ENCODE results near the gene RNF19B. TPM values are rescaled to one million over a fixed set of nuclear protein-coding genes. Genes with fewer than 3 reads are reported as not detected.

The RNF19B gene
- total RNA-seq, 1 experiment from 2014 or later: 15.0 TPM

- Histone ChIP-seq H2BK12ac (ENCODE audit: insufficient read length, low read depth, low read length) (no peak overlapping the region), H4K5ac (ENCODE audit: insufficient read length, low read depth, low read length) (no peak overlapping the region), H3K23ac (ENCODE audit: insufficient read length, low read depth, low read length) (no peak overlapping the region), H3K79me2 (ENCODE audit: insufficient read depth, low read length) (no peaks in the 10 kb centered on the region), H2AK5ac (ENCODE audit: insufficient read length, low read length) (no peak overlapping the region), H3K4ac (ENCODE audit: low read depth, low read length) (no peak overlapping the region), H2BK15ac (ENCODE audit: low read depth, low read length) (no peak overlapping the region), H3K4me2 (ENCODE audit: insufficient read depth, insufficient read length, low read length) (peak overlapping the region; percentile 50), H2BK5ac (ENCODE audit: insufficient read length, low read length) (no peak overlapping the region), H2BK120ac (ENCODE audit: low read depth, low read length, poor library complexity, severe bottlenecking) (no peak overlapping the region), H3K27ac (ENCODE audit: insufficient read length, low read depth, low read length) (no peak overlapping the region), H3K23me2 (ENCODE audit: insufficient read length, low read depth, low read length, poor library complexity, severe bottlenecking) (peaks cover 8% of the 10 kb centered on the region), H3K27me3 (ENCODE audit: insufficient read depth, low read length) (peaks cover 22% of the 10 kb centered on the region; the same call in 1 of the 2 replicates), H3K4me1 (ENCODE audit: insufficient read depth, low read length) (no peaks in the 10 kb centered on the region), H3K18ac (ENCODE audit: insufficient read length, low read depth, low read length) (no peak overlapping the region), H3K9me3 (ENCODE audit: control insufficient read depth, low read depth, low read length) (no peaks in the 10 kb centered on the region), H2BK20ac (ENCODE audit: low read depth, low read length, poor library complexity, severe bottlenecking) (no peak overlapping the region), H3K79me1 (ENCODE audit: insufficient read depth, low read depth, low read length, poor library complexity, severe bottlenecking) (no peaks in the 10 kb centered on the region), H3K56ac (ENCODE audit: insufficient read length, low read depth, low read length) (no peak overlapping the region), H4K91ac (ENCODE audit: insufficient read length, low read depth, low read length) (no peak overlapping the region), H3K14ac (ENCODE audit: insufficient read depth, low read length) (no peak overlapping the region), H4K20me1 (ENCODE audit: control insufficient read depth, insufficient read depth, insufficient read length) (no peaks in the 10 kb centered on the region), H4K8ac (replicated peaks; ENCODE audit: insufficient read length, low read depth, low read length) (no peak overlapping the region), H3K9ac (ENCODE audit: extremely low read depth, insufficient read length, low read length) (no peak overlapping the region), H2AFZ (ENCODE audit: low read length) (no peak overlapping the region), H3T11ph (ENCODE audit: low read length) (no peak overlapping the region)
- no peak for DNase-seq
- Mint-ChIP-seq H3K27me3 (ENCODE audit: low read depth) (peaks cover 75% of the 10 kb centered on the region), H3K27ac (peak overlapping the region in 1 of 3 experiments; percentile 62; a peak in 1 of 7 replicates), H3K9me3 (no peaks in the 10 kb centered on the region; a peak in 2 of 5 replicates), H3K4me3 (peak overlapping the region; percentile 66 to 90), H3K36me3 (ENCODE audit: insufficient read depth in 1 of 3, low read depth in 3 of 3) (no peaks in the 10 kb centered on the region; a peak in 1 of 7 replicates), H3K4me1 (peaks cover 10 to 18% of the 10 kb centered on the region in 2 experiments)
- TF ChIP-seq, protein P1, sequence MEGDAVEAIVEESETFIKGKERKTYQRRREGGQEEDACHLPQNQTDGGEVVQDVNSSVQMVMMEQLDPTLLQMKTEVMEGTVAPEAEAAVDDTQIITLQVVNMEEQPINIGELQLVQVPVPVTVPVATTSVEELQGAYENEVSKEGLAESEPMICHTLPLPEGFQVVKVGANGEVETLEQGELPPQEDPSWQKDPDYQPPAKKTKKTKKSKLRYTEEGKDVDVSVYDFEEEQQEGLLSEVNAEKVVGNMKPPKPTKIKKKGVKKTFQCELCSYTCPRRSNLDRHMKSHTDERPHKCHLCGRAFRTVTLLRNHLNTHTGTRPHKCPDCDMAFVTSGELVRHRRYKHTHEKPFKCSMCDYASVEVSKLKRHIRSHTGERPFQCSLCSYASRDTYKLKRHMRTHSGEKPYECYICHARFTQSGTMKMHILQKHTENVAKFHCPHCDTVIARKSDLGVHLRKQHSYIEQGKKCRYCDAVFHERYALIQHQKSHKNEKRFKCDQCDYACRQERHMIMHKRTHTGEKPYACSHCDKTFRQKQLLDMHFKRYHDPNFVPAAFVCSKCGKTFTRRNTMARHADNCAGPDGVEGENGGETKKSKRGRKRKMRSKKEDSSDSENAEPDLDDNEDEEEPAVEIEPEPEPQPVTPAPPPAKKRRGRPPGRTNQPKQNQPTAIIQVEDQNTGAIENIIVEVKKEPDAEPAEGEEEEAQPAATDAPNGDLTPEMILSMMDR (conservative IDR thresholded peaks at IDR 0.05): no peak
- WGBS (ENCODE audit: extremely low coverage, insufficient read length, low lambda C conversion rate): no CpG with 5 or more reads among the region's 24 CpGs
These were observed 62.6 kb downstream of the RNF19B start for GRCh38 chr1:32901823-32902534.

Data from H9 (cell line).